Esophagus squamous epithelium (tissue), 4 donors: ENCODE measurements around the gene TOGARAM2.

Experiments used
- CTCF ChIP-seq, 6 experiments: fragments of 450-650 bp in 4 of 6; fragments of 200-600 bp in 2 of 6; sonication (generic) in 2 of 6; IDR thresholded peaks; one replicate each; pipeline ENCODE4 v1.5.1; 2016 to 2019; ENCODE audit warnings: antibody characterized with exemption in 6 of 6, mild to moderate bottlenecking in 4 of 6, moderate library complexity in 4 of 6
- POLR2A ChIP-seq, 4 donors: fragments of 450-650 bp; IDR thresholded peaks; one replicate each; pipeline ENCODE4 v1.6.1; 2017; ENCODE audit warnings: antibody characterized with exemption in 4 of 4, mild to moderate bottlenecking in 4 of 4, moderate library complexity in 3 of 4

GRCh38 chr2:28991460-28991859, 10.4 kb downstream of the TOGARAM2 start:
- TF ChIP-seq POLR2A (IDR thresholded peaks at IDR 0.05) (no peak), CTCF (IDR thresholded peaks at IDR 0.05) (no peak)
